GM12875 (cell line): Measurements from ENCODE around the gene COMT.

Experiments
- H3K4me3 ChIP-seq: one replicate; pipeline ENCODE4 v1.5.1; 2011; ENCODE audit warnings: low read depth, low read length, control low read depth
- TF ChIP-seq, protein P1 (sequence below): IDR thresholded peaks from 2 replicates; pipeline ENCODE4 v1.5.1; 2011; ENCODE audit warnings: low read depth, mild to moderate bottlenecking, control low read depth, inconsistent platforms, low read length, moderate library complexity, borderline replicate concordance; ENCODE audit not compliant: insufficient read depth

The COMT gene

DNA sequence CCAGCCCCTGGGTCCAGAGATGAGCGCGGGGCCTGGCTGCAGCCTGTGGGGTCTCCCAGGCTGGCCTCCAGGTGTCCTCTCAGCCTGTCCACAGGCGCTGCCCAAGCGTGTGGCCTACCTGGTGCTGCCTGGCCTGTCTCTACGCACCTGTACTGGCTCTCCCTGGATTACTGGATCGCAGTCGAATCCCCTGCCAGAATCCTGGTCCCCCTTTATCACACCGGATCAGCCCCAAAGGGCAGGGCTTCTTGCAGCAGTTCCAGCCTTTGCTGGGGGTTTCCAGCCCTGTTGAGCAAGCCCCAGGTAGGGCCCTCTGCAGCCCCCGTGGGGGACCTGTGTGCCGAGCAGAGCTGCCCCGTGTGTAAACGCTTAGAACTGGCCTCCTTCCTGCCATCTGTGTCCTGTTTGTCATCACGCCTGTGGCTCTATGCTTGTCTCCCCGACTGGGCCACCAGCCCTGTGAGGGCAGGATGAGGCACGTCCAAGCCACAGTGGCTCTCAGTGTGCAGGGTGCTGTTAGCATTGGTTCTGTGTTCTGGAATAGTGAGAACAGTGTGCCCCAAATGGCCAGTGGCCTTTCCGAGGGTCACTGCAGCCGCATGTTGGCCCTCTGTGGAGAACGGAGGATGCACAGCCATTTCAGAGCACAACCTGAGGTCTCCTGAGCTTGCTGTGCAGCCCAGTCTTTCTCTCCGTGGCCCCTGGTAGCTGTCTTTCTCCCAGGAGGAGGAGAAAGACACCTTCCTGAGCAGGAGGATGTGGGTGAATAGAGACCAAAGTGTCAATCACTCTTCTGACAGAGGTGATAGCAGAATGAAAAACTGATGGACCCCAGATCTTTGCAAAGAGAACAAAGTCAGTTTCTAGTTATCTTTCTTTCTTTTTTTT lies 13.9 kb downstream of the COMT start:
- no peak overlapping the region for H3K4me3 ChIP-seq
- TF ChIP-seq, protein P1, sequence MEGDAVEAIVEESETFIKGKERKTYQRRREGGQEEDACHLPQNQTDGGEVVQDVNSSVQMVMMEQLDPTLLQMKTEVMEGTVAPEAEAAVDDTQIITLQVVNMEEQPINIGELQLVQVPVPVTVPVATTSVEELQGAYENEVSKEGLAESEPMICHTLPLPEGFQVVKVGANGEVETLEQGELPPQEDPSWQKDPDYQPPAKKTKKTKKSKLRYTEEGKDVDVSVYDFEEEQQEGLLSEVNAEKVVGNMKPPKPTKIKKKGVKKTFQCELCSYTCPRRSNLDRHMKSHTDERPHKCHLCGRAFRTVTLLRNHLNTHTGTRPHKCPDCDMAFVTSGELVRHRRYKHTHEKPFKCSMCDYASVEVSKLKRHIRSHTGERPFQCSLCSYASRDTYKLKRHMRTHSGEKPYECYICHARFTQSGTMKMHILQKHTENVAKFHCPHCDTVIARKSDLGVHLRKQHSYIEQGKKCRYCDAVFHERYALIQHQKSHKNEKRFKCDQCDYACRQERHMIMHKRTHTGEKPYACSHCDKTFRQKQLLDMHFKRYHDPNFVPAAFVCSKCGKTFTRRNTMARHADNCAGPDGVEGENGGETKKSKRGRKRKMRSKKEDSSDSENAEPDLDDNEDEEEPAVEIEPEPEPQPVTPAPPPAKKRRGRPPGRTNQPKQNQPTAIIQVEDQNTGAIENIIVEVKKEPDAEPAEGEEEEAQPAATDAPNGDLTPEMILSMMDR: no peak

GRCh38 chr22:19957445-19957844 lies 15.9 kb downstream of the COMT start:
- TF ChIP-seq, protein P1: no peak
- no peak overlapping the region for H3K4me3 ChIP-seq

GRCh38 chr22:19958083-19959042 lies 16.8 kb downstream of the COMT start:
- H3K4me3 ChIP-seq: no peak overlapping the region
- TF ChIP-seq, protein P1: no peak

- TF ChIP-seq, protein P1: no peak
- no peak overlapping the region for H3K4me3 ChIP-seq
Observed at GRCh38 chr22:19959043-19959586, 17.5 kb downstream of the COMT start.

DNA sequence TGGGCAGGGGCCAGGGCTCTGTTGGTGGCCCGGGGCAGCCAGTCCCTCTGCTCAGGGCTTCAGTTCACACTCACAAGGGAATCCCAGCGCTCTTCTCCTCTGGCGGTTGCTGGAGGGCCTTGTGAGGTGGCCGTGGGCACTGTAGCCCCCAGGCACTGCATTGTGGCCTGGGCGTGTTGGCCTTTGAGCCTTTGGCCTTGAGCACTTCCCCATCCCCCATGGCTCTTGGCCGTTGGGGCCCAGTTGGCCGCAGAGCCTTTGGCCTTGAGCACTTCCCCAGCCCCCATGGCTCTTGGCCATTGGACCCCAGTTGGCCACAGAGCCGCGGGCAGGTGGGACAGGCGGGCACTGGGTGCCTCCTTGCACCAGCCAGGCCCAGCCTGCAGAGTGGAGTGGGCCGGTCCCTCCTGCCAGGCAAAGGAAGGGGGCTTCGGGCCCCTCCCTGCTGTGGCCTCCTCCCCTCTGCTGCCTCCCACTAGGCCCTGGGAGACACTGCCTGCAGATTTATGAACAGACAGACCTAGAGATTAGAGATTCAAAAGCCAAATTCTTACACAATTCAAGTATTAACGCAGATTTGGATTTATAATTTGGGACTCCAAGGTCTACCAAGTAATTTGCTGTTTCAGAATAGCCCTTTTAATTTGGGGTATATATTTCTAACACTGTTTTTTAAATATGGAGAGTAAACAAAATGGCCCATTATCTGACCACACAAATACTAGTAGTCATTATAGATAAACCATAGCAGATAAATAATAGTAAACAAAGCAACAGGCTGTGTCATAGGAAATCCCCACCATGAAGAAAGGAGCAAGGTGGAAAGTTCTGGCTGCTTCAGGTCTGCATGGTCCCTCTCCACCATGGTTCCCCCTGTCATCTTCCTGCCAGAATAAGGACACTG lies 18.3 kb downstream of the COMT start:
- TF ChIP-seq, protein P1: no peak
- H3K4me3 ChIP-seq: no peak overlapping the region

DNA sequence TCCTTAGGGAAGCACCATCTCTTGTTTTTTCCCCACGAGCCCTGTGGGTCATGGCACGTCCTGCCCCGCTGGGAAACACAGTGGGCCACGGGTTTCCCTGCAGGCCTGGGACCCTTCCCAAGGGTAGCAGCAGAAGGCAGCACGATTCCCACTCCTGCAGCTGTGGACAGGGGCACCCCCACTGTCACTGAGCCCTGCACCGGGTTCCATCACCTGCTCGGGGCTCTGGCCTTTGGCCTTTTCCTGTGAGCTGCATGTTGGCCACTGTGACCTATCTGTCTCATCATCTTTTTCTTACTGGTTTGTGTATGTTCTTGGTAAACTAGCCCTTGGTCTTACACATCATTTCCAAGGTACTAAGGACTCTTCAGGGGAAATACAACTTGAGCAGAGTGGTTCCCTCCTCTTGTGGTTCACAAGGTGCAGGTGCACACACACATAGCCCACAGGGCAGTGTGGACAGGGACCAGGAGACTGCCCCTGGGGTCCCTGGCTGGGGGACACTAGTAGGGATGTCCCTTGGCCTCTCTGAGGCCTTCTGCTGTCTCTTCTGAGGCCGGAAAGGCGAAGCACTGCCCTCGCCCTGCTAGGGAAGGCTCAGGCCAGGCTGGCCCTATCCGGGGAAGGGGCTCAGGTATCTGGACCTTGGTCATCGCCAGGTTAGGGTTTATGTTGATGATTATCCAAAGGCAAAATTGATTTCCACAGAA lies 19.1 kb downstream of the COMT start:
- H3K4me3 ChIP-seq: no peak overlapping the region
- TF ChIP-seq, protein P1: no peak
